ENCODE data around the gene VPS51. TPM values are rescaled to one million over a fixed set of nuclear protein-coding genes. Genes with fewer than 3 reads are reported as not detected.

Gene VPS51
- total RNA-seq, 4 donors from 2014 or later, result 465 to 843 (median 596) TPM

DNA sequence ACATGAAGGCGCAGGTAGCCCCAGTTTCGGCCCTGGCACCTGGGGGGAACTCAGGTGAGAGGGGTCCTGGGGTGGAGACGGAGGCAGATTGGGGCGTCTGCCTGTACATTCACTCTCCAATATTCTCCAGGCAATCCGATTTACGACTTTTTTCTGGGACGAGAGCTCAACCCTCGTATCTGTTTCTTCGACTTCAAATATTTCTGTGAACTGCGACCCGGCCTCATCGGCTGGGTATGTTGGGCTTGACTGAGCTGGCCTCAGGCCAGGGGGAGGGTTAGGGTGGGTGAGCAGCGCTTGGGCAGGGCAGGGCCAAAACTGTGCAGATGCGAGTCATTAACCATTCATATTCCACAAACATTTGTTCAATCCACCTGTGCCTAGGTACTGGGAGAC, 17.3 kb downstream of the VPS51 start:
- Histone ChIP-seq H3K4me3 (peak overlapping the region; percentile 61), H3K27me3 (no peaks in the 10 kb centered on the region), H3K27ac (no peak overlapping the region), H3K36me3 (peaks cover 16% of the 10 kb centered on the region), H3K4me1 (peaks cover 73% of the 10 kb centered on the region), H3K9me3 (no peaks in the 10 kb centered on the region)
- TF ChIP-seq POLR2AphosphoS5 (IDR thresholded peaks at IDR 0.05), result no peak
- no peak for TF ChIP-seq POLR2A (IDR thresholded peaks at IDR 0.05)
- TF ChIP-seq, protein P1, sequence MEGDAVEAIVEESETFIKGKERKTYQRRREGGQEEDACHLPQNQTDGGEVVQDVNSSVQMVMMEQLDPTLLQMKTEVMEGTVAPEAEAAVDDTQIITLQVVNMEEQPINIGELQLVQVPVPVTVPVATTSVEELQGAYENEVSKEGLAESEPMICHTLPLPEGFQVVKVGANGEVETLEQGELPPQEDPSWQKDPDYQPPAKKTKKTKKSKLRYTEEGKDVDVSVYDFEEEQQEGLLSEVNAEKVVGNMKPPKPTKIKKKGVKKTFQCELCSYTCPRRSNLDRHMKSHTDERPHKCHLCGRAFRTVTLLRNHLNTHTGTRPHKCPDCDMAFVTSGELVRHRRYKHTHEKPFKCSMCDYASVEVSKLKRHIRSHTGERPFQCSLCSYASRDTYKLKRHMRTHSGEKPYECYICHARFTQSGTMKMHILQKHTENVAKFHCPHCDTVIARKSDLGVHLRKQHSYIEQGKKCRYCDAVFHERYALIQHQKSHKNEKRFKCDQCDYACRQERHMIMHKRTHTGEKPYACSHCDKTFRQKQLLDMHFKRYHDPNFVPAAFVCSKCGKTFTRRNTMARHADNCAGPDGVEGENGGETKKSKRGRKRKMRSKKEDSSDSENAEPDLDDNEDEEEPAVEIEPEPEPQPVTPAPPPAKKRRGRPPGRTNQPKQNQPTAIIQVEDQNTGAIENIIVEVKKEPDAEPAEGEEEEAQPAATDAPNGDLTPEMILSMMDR (IDR thresholded peaks at IDR 0.05), result no peak
- no peak for TF ChIP-seq EP300 (IDR thresholded peaks at IDR 0.05)
- DNase-seq (ENCODE audit: low spot score in 2 of 2), result peak in 1 of 2 donors; percentile 75
- 10% methylated on average over 14 of the region's 14 CpGs for WGBS

DNA sequence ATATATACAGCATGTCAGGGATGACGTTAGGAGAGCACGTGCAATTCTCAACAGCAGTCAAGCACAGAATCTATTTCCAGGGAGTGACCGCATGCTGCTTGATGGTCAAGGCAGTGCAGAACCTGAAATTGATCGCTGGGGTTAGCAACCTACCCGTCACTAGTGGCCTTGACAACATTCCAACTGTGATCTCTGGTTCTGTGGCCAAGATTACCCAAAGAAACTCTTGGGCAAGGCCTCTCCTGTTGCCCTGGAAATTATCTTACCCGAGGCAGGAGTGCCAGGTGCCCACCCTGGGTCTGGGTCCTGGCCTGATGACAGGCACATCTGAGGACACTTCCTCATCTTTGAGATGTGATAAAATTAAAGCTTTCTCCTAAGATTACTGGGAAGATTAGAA, 17.8 kb downstream of the VPS51 start:
- 75% methylated on average over 6 of the region's 6 CpGs for WGBS
- Histone ChIP-seq H3K27me3 (no peaks in the 10 kb centered on the region), H3K27ac (no peak overlapping the region), H3K4me1 (peaks cover 76% of the 10 kb centered on the region), H3K9me3 (no peaks in the 10 kb centered on the region), H3K36me3 (peaks cover 16% of the 10 kb centered on the region), H3K4me3 (no peak overlapping the region)
- no peak for TF ChIP-seq POLR2AphosphoS5 (IDR thresholded peaks at IDR 0.05)
- TF ChIP-seq, protein P1 (IDR thresholded peaks at IDR 0.05), result no peak
- no peak for TF ChIP-seq EP300 (IDR thresholded peaks at IDR 0.05)
- TF ChIP-seq POLR2A (IDR thresholded peaks at IDR 0.05), result no peak
- DNase-seq (ENCODE audit: low spot score in 2 of 2), result no peak

GRCh38 chr11:65114538-65115171, 18.6 kb downstream of the VPS51 start:
- Histone ChIP-seq H3K4me1 (peaks cover 67% of the 10 kb centered on the region), H3K4me3 (no peak overlapping the region), H3K27ac (no peak overlapping the region), H3K27me3 (no peaks in the 10 kb centered on the region), H3K9me3 (no peaks in the 10 kb centered on the region), H3K36me3 (peaks cover 16% of the 10 kb centered on the region)
- peak in 1 of 2 donors; percentile 76 for DNase-seq (ENCODE audit: low spot score in 2 of 2)
- WGBS, result 78% methylated on average over 4 of the region's 11 CpGs
- no peak for TF ChIP-seq EP300 (IDR thresholded peaks at IDR 0.05)
- TF ChIP-seq, protein P1 (IDR thresholded peaks at IDR 0.05), result no peak
- TF ChIP-seq POLR2AphosphoS5 (IDR thresholded peaks at IDR 0.05), result no peak
- TF ChIP-seq POLR2A (IDR thresholded peaks at IDR 0.05), result no peak

DNA sequence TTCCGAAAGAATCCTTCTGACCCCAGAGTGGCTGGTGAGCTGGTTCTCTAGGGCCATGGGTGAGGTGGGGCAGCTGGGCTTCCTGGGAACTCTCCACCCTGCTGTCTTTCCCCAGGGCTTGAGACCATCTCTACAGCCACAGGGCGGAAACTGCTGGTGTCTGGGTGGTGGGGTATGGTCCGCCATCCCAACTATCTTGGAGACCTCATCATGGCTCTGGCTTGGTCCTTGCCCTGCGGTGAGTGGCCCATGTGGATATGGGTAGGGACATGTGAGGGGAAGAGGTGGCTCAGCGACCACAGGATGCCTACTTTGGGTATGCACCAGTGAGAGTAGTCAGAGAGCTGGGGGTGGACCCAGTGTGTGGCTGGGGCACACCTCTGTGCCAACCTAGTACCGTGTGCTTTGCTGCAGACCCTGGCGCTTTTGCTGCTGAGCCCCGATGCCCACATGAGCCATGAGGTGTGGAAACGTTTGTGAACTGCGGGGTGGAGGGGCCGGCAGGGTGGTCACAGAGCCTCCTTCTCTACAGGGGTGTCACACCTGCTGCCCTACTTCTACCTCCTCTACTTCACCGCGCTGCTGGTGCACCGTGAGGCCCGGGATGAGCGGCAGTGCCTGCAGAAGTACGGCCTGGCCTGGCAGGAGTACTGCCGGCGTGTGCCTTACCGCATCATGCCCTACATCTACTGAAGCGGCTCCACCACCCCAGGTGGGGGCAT, 19.5 kb downstream of the VPS51 start:
- peaks cover 22% of the 10 kb centered on the region for H3K36me3 ChIP-seq
- no peak overlapping the region for H3K4me3 ChIP-seq
- WGBS, result 89% methylated on average over 12 of the region's 21 CpGs
- peak; percentile 60 to 63 for DNase-seq (ENCODE audit: low spot score in 2 of 2)
- H3K27ac ChIP-seq, result no peak overlapping the region
- TF ChIP-seq, protein P1 (IDR thresholded peaks at IDR 0.05), result no peak
- TF ChIP-seq POLR2A (IDR thresholded peaks at IDR 0.05) (no peak), POLR2AphosphoS5 (IDR thresholded peaks at IDR 0.05) (no peak), EP300 (IDR thresholded peaks at IDR 0.05) (no peak)
- H3K4me1 ChIP-seq, result peaks cover 65% of the 10 kb centered on the region
- no peaks in the 10 kb centered on the region for H3K9me3 ChIP-seq
- no peaks in the 10 kb centered on the region for H3K27me3 ChIP-seq

Data from suprapubic skin (tissue), 4 donors.